Esophagus squamous epithelium (tissue), 5 donors: ENCODE measurements around the gene CBY3. TPM values are rescaled to one million over a fixed set of nuclear protein-coding genes. Genes with fewer than 3 reads are reported as not detected.
"Not testable (repeated sequence)": the region's sequence is repeated elsewhere in the genome, so short reads cannot be mapped to it uniquely, and the experiment has no call there.

ENCODE experiments used
- DNase-seq: peaks from one replicate; lab custom pipeline; 2025; lab: John Stamatoyannopoulos, UW
- H3K27ac ChIP-seq, 4 donors: fragments of 200-600 bp; sonication (generic); one replicate each; pipeline ENCODE4 v1.5.1; 2016 to 2019; ENCODE audit warnings: mild to moderate bottlenecking in 1 of 4
- H3K27me3 ChIP-seq, 4 donors: fragments of 200-600 bp; sonication (generic); 1 replicate in 3 of 4; 2 replicates in 1 of 4; pipeline versions ENCODE4 v1.5.1 to v1.6.0; 2017 to 2021; ENCODE audit warnings: antibody characterized with exemption in 1 of 4
- H3K36me3 ChIP-seq, 3 donors: fragments of 200-600 bp; sonication (generic); one replicate each; pipeline ENCODE4 v1.5.1; 2016 to 2019
- H3K4me1 ChIP-seq, 3 donors: fragments of 200-600 bp; sonication (generic); one replicate each; pipeline ENCODE4 v1.5.1; 2017 to 2019
- H3K4me3 ChIP-seq, 4 donors: fragments of 200-600 bp; sonication (generic); 1 replicate in 3 of 4; 2 replicates in 1 of 4; pipeline ENCODE4 v1.5.1; 2016 to 2019; ENCODE audit warnings: mild to moderate bottlenecking in 2 of 4, moderate library complexity in 1 of 4
- H3K9me3 ChIP-seq, 3 donors: fragments of 200-600 bp; sonication (generic); one replicate each; pipeline ENCODE4 v1.5.1; 2016 to 2019
- WGBS, 2 donors: methylation state at CpG; one replicate each; pipeline ENCODE4 v1.1.5; 2018; 5-methylcytosine and 5-hydroxymethylcytosine counted together
- intact Hi-C: fragments of 100-400 bp; cut with DNase I; formaldehyde crosslinking; loops from one replicate; pipeline ENCODE4 v1.15.0; 2022
- small RNA-seq, 4 donors: library from RNA; depleted of rRNA; stranded (forward); fragments of <200 nt; gene quantifications; one replicate each; pipeline ENCODE3, GENCODE V24; 2016
- total RNA-seq, 4 donors: library from RNA; depleted of rRNA; stranded (reverse); fragments of >200 nt; gene quantifications; one replicate each; pipeline ENCODE4 v1.1.0, GENCODE V29; 2016
- donor health status: DM: yes; HTN: yes; CAD: no.

CBY3 gene
- total RNA-seq, 4 donors from 2014 or later: not detected

DNA sequence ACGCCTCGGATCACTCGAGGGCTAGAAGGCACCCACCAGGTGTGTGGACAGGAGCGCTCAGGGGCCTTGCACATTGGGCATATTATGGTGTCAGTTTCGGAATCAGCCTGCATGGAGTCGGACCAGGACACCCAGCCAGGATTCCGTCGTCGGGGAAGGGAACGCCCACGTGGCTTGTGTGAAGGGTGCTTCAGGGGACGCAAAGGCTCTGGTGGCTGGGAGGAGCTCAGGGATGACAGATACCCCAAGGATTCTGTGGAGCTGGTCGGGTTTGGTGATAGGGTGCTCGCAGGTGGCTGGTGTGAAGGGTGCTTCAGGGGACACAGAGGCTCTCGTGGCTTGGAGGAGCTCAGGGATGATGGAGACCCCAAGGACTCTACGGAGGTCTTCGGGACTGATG, 38.2 kb downstream of the CBY3 start:
- H3K36me3 ChIP-seq: not testable (repeated sequence)

DNA sequence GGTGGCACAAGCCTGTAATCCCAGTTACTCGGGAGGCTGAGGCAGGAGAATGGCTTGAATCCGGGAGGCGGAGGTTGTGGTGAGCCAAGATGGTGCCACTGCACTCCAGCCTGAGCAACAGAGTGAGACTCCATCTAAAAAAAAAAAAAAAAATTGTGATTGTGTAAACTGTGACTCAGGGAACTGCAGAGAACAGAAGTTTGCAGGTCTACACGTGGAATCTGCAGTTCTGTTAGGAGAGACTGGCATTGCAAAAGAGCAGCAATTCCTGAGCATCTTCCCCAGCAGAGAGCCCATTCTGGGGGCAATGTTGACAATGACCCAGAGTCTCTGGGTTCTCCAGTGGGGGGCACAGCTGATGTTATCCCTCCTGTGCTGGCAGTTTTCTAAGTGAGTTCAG, 39.1 kb downstream of the CBY3 start:
- H3K36me3 ChIP-seq, H3K4me3 ChIP-seq, H3K9me3 ChIP-seq, H3K27ac ChIP-seq, H3K27me3 ChIP-seq, intact Hi-C loops, DNase-seq: not testable (repeated sequence)
- no CpG with 5 or more reads among the region's 4 CpGs for WGBS, 2 donors
- H3K4me1 ChIP-seq: peaks cover 0 to 30% (median 4%) of the 10 kb centered on the region in 3 donors

More for the DNA sequence above, 38.2 kb downstream of the CBY3 start:
- DNase-seq, intact Hi-C loops, H3K9me3 ChIP-seq, H3K27me3 ChIP-seq, H3K4me3 ChIP-seq, H3K27ac ChIP-seq: not testable (repeated sequence)
- H3K4me1 ChIP-seq: peaks cover 0 to 23% (median 4%) of the 10 kb centered on the region in 3 donors
- 72 to 89% methylated on average over 5 to 12 of the region's 17 CpGs for WGBS, 2 donors

DNA sequence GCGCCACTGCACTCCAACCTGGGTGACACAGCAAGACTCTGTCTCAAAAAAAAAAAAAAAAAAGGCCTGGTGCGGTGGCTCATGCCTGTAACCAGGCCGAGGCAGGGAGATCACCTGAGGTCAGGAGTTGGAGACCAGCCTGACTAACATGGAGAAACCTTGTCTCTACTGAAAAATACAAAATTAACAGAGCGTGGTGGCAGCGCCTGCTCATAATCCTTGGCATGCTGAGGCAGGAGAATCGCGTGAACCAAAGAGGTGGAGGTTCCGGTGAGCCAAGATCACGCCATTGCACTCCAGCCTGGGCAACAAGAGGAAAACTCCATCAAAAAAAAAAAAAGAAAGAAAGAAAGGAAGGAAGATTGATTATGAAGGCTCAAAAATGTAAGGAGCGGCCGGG, 41.5 kb downstream of the CBY3 start:
- DNase-seq: not testable (repeated sequence)
- peak overlapping the region in 3 of 4 donors; percentile 62 to 79 (median 63) for H3K27ac ChIP-seq
- 44 to 47% methylated on average over 11 of the region's 11 CpGs for WGBS, 2 donors

DNA sequence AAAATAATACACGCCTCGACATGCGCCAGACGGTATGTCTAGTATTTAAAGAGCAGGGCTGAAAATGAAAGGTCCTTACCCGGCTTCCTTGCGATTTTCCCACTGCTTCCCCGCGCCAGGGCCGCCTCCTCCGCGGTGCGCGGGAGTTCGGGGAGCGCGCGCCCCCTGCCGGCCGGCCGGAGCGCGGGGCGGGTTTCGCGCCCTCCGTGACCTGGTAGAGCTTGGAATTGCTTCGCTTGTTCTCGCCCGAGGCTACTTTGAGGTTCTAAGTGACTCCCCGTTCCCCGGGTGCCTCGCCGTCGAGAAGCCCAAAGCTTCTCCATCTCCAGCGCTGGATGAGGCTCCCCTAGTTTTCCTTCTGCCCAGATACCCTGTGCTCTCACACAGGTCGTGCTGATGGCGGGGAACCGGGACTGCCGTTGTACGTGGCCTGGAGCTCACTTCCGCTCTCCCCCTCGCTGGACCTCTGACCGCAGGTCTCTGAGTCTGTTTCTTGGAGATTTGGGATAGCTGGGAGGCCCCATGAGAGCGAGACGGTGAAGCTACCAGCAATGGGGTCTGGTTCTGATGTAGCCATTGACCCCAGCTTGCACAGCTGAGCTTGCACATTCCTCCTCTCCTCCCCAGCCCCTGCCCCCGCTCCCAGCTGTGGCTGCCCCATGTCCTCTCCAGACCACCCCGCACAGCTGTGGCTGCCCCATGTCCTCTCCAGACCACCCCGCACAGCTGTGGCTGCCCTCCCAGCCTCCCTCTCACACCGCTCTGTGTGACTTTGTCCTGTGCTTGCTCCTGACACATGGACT, 46.3 kb downstream of the CBY3 start:
- H3K27me3 ChIP-seq, DNase-seq, H3K36me3 ChIP-seq, intact Hi-C loops, H3K9me3 ChIP-seq: not testable (repeated sequence)
- peak overlapping the region in 1 of 4 donors; percentile 39 for H3K27ac ChIP-seq
- WGBS, 2 donors: no CpG with 5 or more reads among the region's 49 CpGs
- H3K4me3 ChIP-seq: peak overlapping the region in 1 of 4 donors; percentile 22
- peaks cover 5 to 31% (median 8%) of the 10 kb centered on the region in 3 donors for H3K4me1 ChIP-seq

More for the DNA sequence above, 41.5 kb downstream of the CBY3 start:
- H3K4me1 ChIP-seq: peaks cover 0 to 30% (median 4%) of the 10 kb centered on the region in 3 donors
- intact Hi-C loops, H3K36me3 ChIP-seq, H3K27me3 ChIP-seq, H3K4me3 ChIP-seq, H3K9me3 ChIP-seq: not testable (repeated sequence)

DNA sequence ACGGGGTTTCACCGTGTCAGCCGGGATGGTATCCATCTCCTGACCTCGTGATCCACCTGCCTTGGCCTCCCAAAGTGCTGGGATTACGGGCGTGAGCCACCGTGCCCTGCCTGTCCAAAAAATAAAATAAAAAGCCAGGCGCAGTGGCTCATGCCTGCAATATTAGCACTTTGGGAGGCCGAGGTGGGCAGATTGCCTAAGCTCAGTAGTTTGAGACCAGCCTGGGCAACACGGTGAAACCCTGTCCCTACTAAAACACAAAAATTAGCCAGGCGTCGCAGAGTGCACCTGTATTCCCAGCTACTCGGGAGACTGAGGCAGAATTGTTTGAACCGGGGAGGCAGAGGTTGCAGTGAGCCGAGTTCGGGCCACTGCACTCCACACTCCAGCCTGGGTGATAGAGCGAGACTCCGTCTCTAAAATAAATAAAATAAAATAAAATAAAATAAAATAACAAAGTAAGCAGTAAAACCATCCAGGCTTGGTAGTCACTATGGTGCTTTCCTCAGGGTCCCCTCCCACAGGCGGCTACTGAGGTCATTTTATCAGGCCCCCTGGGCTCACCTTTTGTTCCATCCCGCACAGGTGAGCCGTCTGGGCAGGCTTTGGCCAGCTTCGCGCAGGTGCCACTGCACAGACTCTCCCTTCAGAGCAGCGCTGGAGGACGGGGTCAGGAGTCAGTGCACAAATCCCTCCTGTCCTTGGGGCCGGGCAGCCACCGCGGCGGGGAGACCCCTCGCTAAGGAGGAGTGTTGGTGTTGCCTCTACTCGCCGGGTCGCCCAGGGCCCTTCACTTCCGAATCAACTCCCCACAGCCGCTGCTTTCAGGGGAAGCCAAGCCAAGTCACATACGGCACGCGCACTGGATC, 47.1 kb downstream of the CBY3 start:
- 38 to 41% methylated on average over 19 to 21 of the region's 38 CpGs for WGBS, 2 donors
- Histone ChIP-seq H3K4me1 (peaks cover 5 to 23% (median 8%) of the 10 kb centered on the region in 3 donors), H3K27ac (peak overlapping the region in 1 of 4 donors; percentile 39), H3K4me3 (peak overlapping the region; percentile 12 to 57 (median 33))
- DNase-seq, H3K36me3 ChIP-seq, H3K27me3 ChIP-seq, intact Hi-C loops, H3K9me3 ChIP-seq: not testable (repeated sequence)

Small RNA genes lying within 50 kb of the gene (small RNA-seq; reads per million reads assigned to genes)
- gene RF00017: 0 reads per million in 4 donors

Other genes with a start within 250 kb of the CBY3 start
- 10 to 100 TPM; 27.1 to 63.8 (median 45.8) TPM for gene RUFY1, start 130.5 kb downstream of the CBY3 start, total RNA-seq
- gene HNRNPH1, start 57.4 kb downstream of the CBY3 start, total RNA-seq: 100 to 1,000 TPM; 209 to 645 (median 383) TPM
- gene CANX, start 17.9 kb upstream of the CBY3 start, total RNA-seq: 100 to 1,000 TPM; 200 to 321 (median 252) TPM
- gene MAML1, start 51.8 kb upstream of the CBY3 start, total RNA-seq: 10 to 100 TPM; 16.6 to 29.0 (median 17.9) TPM
- 1 to 10 TPM in 3 of 4 donors, not detected in 1; 4.6 to 6.9 (median 4.7) TPM for gene LTC4S, start 113.0 kb upstream of the CBY3 start, total RNA-seq
- 100 to 1,000 TPM in 1 of 4 donors, 10 to 100 TPM in 3; 68.5 to 119 (median 87.7) TPM for gene MGAT4B, start 125.8 kb upstream of the CBY3 start, total RNA-seq
- gene SQSTM1, start 139.9 kb upstream of the CBY3 start, total RNA-seq: 100 to 1,000 TPM; 105 to 236 (median 149) TPM
- 10 to 100 TPM in 3 of 4 donors, 1 to 10 TPM in 1; 6.9 to 21.9 (median 10.7) TPM for gene MRNIP, start 177.8 kb upstream of the CBY3 start, total RNA-seq
- gene TBC1D9B, start 226.9 kb upstream of the CBY3 start, total RNA-seq: 10 to 100 TPM; 50.7 to 78.5 (median 62.4) TPM